Neural progenitor cell (in vitro differentiated cells): ENCODE measurements around the gene QRICH1.
"Not testable (repeated sequence)": the region's sequence is repeated elsewhere in the genome, so short reads cannot be mapped to it uniquely, and the experiment has no call there.

Experiments
- EZH2 ChIP-seq: fragments of 200-600 bp; sonication (generic); IDR thresholded peaks from 2 replicates; pipeline ENCODE4 v1.6.1; 2017; ENCODE audit warnings: antibody characterized with exemption, mild to moderate bottlenecking, moderate library complexity
- EZH2phosphoT487 ChIP-seq: fragments of 200-600 bp; sonication (generic); IDR thresholded peaks from 2 replicates; pipeline ENCODE4 v1.6.1; 2017; ENCODE audit warnings: antibody characterized with exemption
- TF ChIP-seq, protein P1 (sequence below): fragments of 200-600 bp; sonication (generic); IDR thresholded peaks from 2 replicates; pipeline ENCODE4 v1.5.1; 2017; ENCODE audit warnings: antibody characterized with exemption, mild to moderate bottlenecking

DNA sequence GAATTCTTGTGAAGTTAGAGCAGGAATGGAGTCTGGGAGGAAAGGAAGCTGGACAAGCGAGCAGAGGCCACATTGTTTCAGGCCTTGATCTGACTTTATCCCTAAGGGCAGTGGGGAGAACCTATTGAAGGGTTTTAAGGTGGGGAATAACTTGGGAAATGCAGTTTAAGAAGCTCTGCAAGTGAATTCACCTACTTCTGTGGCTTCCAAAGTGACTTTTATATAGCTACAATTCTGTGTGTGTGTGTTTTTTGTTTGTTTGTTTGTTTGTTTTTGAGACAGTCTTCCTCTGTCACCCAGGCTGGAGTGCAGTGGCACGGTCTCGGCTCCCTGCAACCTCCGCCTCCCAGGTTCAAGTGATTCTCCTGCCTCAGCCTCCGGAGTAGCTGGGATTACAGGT lies 85.2 kb downstream of the QRICH1 start:
- TF ChIP-seq, protein P1, sequence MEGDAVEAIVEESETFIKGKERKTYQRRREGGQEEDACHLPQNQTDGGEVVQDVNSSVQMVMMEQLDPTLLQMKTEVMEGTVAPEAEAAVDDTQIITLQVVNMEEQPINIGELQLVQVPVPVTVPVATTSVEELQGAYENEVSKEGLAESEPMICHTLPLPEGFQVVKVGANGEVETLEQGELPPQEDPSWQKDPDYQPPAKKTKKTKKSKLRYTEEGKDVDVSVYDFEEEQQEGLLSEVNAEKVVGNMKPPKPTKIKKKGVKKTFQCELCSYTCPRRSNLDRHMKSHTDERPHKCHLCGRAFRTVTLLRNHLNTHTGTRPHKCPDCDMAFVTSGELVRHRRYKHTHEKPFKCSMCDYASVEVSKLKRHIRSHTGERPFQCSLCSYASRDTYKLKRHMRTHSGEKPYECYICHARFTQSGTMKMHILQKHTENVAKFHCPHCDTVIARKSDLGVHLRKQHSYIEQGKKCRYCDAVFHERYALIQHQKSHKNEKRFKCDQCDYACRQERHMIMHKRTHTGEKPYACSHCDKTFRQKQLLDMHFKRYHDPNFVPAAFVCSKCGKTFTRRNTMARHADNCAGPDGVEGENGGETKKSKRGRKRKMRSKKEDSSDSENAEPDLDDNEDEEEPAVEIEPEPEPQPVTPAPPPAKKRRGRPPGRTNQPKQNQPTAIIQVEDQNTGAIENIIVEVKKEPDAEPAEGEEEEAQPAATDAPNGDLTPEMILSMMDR, result not testable (repeated sequence)
- not testable (repeated sequence) for TF ChIP-seq EZH2phosphoT487, EZH2
